HG02943 (cell line): ENCODE results near the gene MTF2.

Experiments used
- ATAC-seq: cut with Tn5 transposase; IDR thresholded peaks from one replicate; pipeline ENCODE4 v1.9.1; 2021; ENCODE audit warnings: mild to moderate bottlenecking, low read depth, moderate library complexity; ENCODE audit not compliant: unreplicated experiment

The MTF2 gene

GRCh38 chr1:93179886-93180722 lies 101.0 kb downstream of the MTF2 start, which contains the start of gene TMED5:
Gene TMED5 (minus strand): TSS chr1:93180413. CDS start chr1:93180242, 171 bp downstream.
- ATAC-seq: peak; percentile 86

GRCh38 chr1:93180723-93181613 lies 101.9 kb downstream of the MTF2 start, which contains the start of gene CCDC18:
Gene CCDC18 (plus strand): TSS chr1:93180724. CDS start chr1:93183362, 2,638 bp downstream.
- ATAC-seq: peak; percentile 20

GRCh38 chr1:93186667-93187066 lies 107.6 kb downstream of the MTF2 start:
- no peak for ATAC-seq
